ENCODE data around the gene CHCHD3.

The CHCHD3 gene

GRCh38 chr7:132760244-132760623 is 321.7 kb downstream of the CHCHD3 start:
- peak; percentile 29 for DNase-seq

GRCh38 chr7:132759482-132760243 is 322.2 kb downstream of the CHCHD3 start:
- DNase-seq: no peak

GRCh38 chr7:132758986-132759385 is 322.9 kb downstream of the CHCHD3 start:
- DNase-seq: peak; percentile 5

GRCh38 chr7:132757783-132758182 is 324.1 kb downstream of the CHCHD3 start:
- DNase-seq: no peak

GRCh38 chr7:132756484-132756990 is 325.4 kb downstream of the CHCHD3 start:
- no peak for DNase-seq

GRCh38 chr7:132755538-132756483 is 326.1 kb downstream of the CHCHD3 start:
- DNase-seq: no peak

- DNase-seq: no peak
Observed at GRCh38 chr7:132752431-132752830, 329.5 kb downstream of the CHCHD3 start.

GRCh38 chr7:132751244-132751647 is 330.6 kb downstream of the CHCHD3 start:
- DNase-seq: no peak

- DNase-seq: no peak
Observed at GRCh38 chr7:132750530-132751217, 331.2 kb downstream of the CHCHD3 start.

GRCh38 chr7:132750096-132750495 is 331.8 kb downstream of the CHCHD3 start:
- DNase-seq: no peak

GRCh38 chr7:132745510-132745909 is 336.4 kb downstream of the CHCHD3 start:
- DNase-seq: no peak

GRCh38 chr7:132743974-132744373 is 337.9 kb downstream of the CHCHD3 start:
- DNase-seq: no peak

- no peak for DNase-seq
Observed at GRCh38 chr7:132742189-132742612, 339.7 kb downstream of the CHCHD3 start.

GRCh38 chr7:132740176-132740575 is 341.7 kb downstream of the CHCHD3 start:
- DNase-seq: no peak

GRCh38 chr7:132739271-132739955 is 342.5 kb downstream of the CHCHD3 start:
- DNase-seq: peak; percentile 39

- no peak for DNase-seq
Observed at GRCh38 chr7:132738254-132738653, 343.6 kb downstream of the CHCHD3 start.

GRCh38 chr7:132735476-132735875 is 346.4 kb downstream of the CHCHD3 start:
- DNase-seq: no peak

All from suppressor macrophage treated with lipopolysaccharide for 4 hours (primary cell).